Measurements from ENCODE around the gene DTD1.

- TF ChIP-seq, protein P1, sequence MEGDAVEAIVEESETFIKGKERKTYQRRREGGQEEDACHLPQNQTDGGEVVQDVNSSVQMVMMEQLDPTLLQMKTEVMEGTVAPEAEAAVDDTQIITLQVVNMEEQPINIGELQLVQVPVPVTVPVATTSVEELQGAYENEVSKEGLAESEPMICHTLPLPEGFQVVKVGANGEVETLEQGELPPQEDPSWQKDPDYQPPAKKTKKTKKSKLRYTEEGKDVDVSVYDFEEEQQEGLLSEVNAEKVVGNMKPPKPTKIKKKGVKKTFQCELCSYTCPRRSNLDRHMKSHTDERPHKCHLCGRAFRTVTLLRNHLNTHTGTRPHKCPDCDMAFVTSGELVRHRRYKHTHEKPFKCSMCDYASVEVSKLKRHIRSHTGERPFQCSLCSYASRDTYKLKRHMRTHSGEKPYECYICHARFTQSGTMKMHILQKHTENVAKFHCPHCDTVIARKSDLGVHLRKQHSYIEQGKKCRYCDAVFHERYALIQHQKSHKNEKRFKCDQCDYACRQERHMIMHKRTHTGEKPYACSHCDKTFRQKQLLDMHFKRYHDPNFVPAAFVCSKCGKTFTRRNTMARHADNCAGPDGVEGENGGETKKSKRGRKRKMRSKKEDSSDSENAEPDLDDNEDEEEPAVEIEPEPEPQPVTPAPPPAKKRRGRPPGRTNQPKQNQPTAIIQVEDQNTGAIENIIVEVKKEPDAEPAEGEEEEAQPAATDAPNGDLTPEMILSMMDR (IDR thresholded peaks at IDR 0.05), result no peak
- TF ChIP-seq POLR2A (IDR thresholded peaks at IDR 0.05) (no peak), POLR2AphosphoS5 (IDR thresholded peaks at IDR 0.05) (no peak), EP300 (IDR thresholded peaks at IDR 0.05) (no peak)
Observed at GRCh38 chr20:18578581-18578980, 9.3 kb upstream of the DTD1 start.

Data from gastroesophageal sphincter (tissue), 3 donors.